ENCODE results near the gene FSD1.

- TF ChIP-seq CTCF (conservative IDR thresholded peaks at IDR 0.05; ENCODE audit: low read length) (no peak), EZH2phosphoT487 (IDR thresholded peaks at IDR 0.05; ENCODE audit: borderline replicate concordance, low read depth, low read length) (no peak)
Observed at GRCh38 chr19:4272894-4273293, 31.5 kb upstream of the FSD1 start.

Data from OCI-LY7 (cell line).